GM19328 (cell line): ENCODE results near the gene CARD8.

ENCODE experiments used
- ATAC-seq: cut with Tn5 transposase; IDR thresholded peaks from one replicate; pipeline ENCODE4 v1.9.1; 2021; ENCODE audit warnings: mild to moderate bottlenecking, moderate library complexity; ENCODE audit not compliant: unreplicated experiment

The CARD8 gene

GRCh38 chr19:48174445-48175030, 81.2 kb downstream of the CARD8 start:
- no peak for ATAC-seq

GRCh38 chr19:48171710-48172109, 84.0 kb downstream of the CARD8 start:
- no peak for ATAC-seq

- ATAC-seq = no peak
Measured at GRCh38 chr19:48170817-48171347, 84.8 kb downstream of the CARD8 start.

GRCh38 chr19:48169939-48170803, 85.5 kb downstream of the CARD8 start, which contains the start of the genes LIG1 and ZSWIM9:
TSS of gene LIG1 (minus strand) at chr19:48170344. CDS start at chr19:48165566, 4,778 bp downstream.
TSS of gene ZSWIM9 (plus strand) at chr19:48170680. CDS start at chr19:48171803, 1,123 bp downstream.
- ATAC-seq = peak; percentile 90

GRCh38 chr19:48169578-48169938, 86.2 kb downstream of the CARD8 start:
- peak; percentile 19 for ATAC-seq

- ATAC-seq = no peak
Measured at GRCh38 chr19:48168689-48169088, 87.0 kb downstream of the CARD8 start.

- ATAC-seq = no peak
Measured at GRCh38 chr19:48158210-48158790, 97.4 kb downstream of the CARD8 start.
